Immature natural killer cell (primary cell): ENCODE data around the gene ENTPD8. TPM values are rescaled to one million over a fixed set of nuclear protein-coding genes. Genes with fewer than 3 reads are reported as not detected.

Source experiments
- DNase-seq, 3 donors: peaks; one replicate each; pipeline ENCODE4 v3.0.0; 2022; ENCODE audit warnings: mixed read lengths in 1 of 3
- H3K27ac Mint-ChIP-seq, 6 donors: one replicate each; pipeline ENCODE4 v1.8.0; 2020; ENCODE audit warnings: mixed read lengths in 6 of 6, mild to moderate bottlenecking in 5 of 6, inconsistent platforms in 4 of 6, moderate library complexity in 3 of 6
- H3K27me3 Mint-ChIP-seq, 3 donors: one replicate each; pipeline ENCODE4 v1.8.0; 2020 to 2021; ENCODE audit warnings: low read depth in 3 of 3, mild to moderate bottlenecking in 3 of 3, mixed read lengths in 3 of 3, moderate library complexity in 3 of 3, inconsistent platforms in 1 of 3
- H3K36me3 Mint-ChIP-seq, 3 donors: one replicate each; pipeline ENCODE4 v1.8.0; 2020; ENCODE audit warnings: mixed read lengths in 3 of 3, inconsistent platforms in 2 of 3, mild to moderate bottlenecking in 2 of 3
- H3K4me1 Mint-ChIP-seq, 2 donors: one replicate each; pipeline ENCODE4 v1.8.0; 2020; ENCODE audit warnings: inconsistent platforms in 2 of 2, mild to moderate bottlenecking in 2 of 2, mixed read lengths in 2 of 2, moderate library complexity in 1 of 2
- H3K4me3 Mint-ChIP-seq, 5 donors: one replicate each; pipeline ENCODE4 v1.8.0; 2020; ENCODE audit warnings: mild to moderate bottlenecking in 5 of 5, mixed read lengths in 5 of 5, inconsistent platforms in 3 of 5, moderate library complexity in 3 of 5
- H3K9me3 Mint-ChIP-seq, 6 donors: one replicate each; pipeline ENCODE4 v1.8.0; 2020; ENCODE audit warnings: mild to moderate bottlenecking in 6 of 6, mixed read lengths in 6 of 6, inconsistent platforms in 4 of 6, moderate library complexity in 3 of 6
- polyA plus RNA-seq, 3 donors: library from polyadenylated mRNA; unstranded; fragments of 300-500 nt; fragmentation: Illumina TruSeq; gene quantifications; one replicate each; pipeline ENCODE4 v1.2.3, GENCODE V29; 2021

ENTPD8 gene
- polyA plus RNA-seq, 3 donors from 2014 or later, result not detected

DNA sequence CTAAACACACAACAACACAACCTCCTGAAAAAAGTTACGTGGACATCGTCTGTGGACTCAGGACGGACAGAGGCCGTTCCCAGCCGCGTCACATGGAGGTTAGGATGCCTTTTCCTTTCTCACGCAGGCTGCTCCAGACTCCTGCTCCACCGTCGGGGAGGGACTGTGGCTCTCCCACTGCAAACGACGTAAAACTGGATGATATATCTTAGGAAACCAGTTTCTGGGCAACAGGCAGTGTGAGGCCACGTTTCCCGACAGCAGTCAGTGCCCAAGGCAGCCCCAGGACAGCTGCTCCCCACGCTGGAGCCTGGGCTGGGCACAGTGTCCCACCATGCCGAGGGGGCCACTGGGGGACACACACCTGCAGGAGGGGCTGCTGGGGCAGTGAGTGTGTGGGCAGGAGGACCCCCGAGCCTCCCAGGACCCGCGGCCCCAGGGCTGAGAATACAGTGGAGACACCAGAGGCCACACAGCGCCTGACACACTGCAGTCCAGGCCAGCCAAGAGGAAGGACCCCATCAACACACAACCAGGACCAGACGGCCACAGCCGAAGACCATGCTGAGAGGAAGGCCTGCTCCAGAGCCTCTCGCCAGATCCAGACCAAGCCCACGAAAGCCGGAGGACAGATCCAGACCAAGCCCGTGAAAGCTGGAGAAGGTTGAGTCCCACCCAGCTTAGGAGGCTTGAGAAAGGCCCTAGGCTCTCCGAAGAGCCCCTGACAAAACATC is 44.4 kb downstream of the ENTPD8 start:
- H3K4me1 Mint-ChIP-seq, result peaks cover 0 to 5% of the 10 kb centered on the region in 2 donors
- H3K27me3 Mint-ChIP-seq, result peaks cover 0 to 2% (median 0%) of the 10 kb centered on the region in 3 donors
- no peaks in the 10 kb centered on the region for H3K9me3 Mint-ChIP-seq
- H3K27ac Mint-ChIP-seq, result no peak overlapping the region
- no peak overlapping the region for H3K4me3 Mint-ChIP-seq
- H3K36me3 Mint-ChIP-seq, result peaks cover 0 to 14% (median 5%) of the 10 kb centered on the region in 3 donors
- no peak for DNase-seq

DNA sequence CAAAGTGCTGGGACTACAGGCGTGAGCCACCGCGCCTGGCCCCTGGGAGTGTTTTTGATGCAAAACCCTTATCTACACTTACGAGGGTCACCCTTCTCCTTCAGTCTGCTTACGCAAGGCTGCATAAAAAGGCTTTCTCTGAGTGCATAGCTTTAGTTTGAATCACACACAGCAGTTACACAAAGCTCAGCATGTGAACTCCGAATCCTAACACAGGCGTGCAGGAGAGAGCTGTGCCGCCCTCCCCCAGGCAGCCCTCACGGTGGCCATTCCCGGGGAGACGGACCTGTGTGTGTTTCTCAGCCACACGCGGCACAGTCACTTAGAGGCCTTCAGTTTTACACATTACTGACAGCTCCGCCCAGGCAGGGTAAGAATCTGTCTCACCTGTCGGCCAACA is 44.9 kb downstream of the ENTPD8 start:
- no peak for DNase-seq
- H3K9me3 Mint-ChIP-seq, result no peaks in the 10 kb centered on the region
- no peak overlapping the region for H3K4me3 Mint-ChIP-seq
- H3K27ac Mint-ChIP-seq, result no peak overlapping the region
- peaks cover 0 to 2% (median 0%) of the 10 kb centered on the region in 3 donors for H3K27me3 Mint-ChIP-seq
- peaks cover 0 to 14% (median 5%) of the 10 kb centered on the region in 3 donors for H3K36me3 Mint-ChIP-seq
- H3K4me1 Mint-ChIP-seq, result peaks cover 0 to 5% of the 10 kb centered on the region in 2 donors

DNA sequence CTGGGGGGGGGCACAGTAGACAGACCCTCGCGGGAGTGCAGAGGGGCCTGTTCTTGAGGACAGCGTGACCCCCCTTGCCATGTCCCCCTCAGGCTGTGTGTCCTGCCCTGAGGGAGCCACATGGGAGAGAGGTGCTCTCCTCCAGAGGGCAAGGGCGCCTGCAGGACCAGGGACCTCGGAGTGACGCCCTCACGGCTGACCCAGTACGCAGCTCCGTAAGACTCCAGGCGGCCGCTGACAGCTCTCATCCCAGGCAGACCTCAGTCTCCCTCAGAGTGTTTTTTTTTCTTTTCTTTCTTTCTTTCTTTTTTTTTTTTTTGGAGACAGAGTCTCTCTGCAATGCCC is 45.5 kb downstream of the ENTPD8 start:
- Mint-ChIP-seq H3K4me3 (no peak overlapping the region), H3K4me1 (peaks cover under 1 to 6% of the 10 kb centered on the region in 2 donors), H3K36me3 (peaks cover 0 to 14% (median 5%) of the 10 kb centered on the region in 3 donors), H3K9me3 (no peaks in the 10 kb centered on the region), H3K27me3 (peaks cover 0 to 2% (median 0%) of the 10 kb centered on the region in 3 donors), H3K27ac (no peak overlapping the region)
- no peak for DNase-seq

GRCh38 chr9:137394866-137395665 is 46.1 kb downstream of the ENTPD8 start:
- no peak overlapping the region for H3K27ac Mint-ChIP-seq
- no peak for DNase-seq
- H3K4me3 Mint-ChIP-seq, result no peak overlapping the region
- peaks cover 0 to 17% (median 2%) of the 10 kb centered on the region in 3 donors for H3K36me3 Mint-ChIP-seq
- peaks cover 3 to 12% of the 10 kb centered on the region in 2 donors for H3K4me1 Mint-ChIP-seq
- H3K27me3 Mint-ChIP-seq, result peaks cover 0 to 2% (median 0%) of the 10 kb centered on the region in 3 donors
- H3K9me3 Mint-ChIP-seq, result no peaks in the 10 kb centered on the region

GRCh38 chr9:137393176-137394150 is 47.7 kb downstream of the ENTPD8 start:
- DNase-seq, result no peak
- Mint-ChIP-seq H3K27me3 (peaks cover 0 to 2% (median 0%) of the 10 kb centered on the region in 3 donors), H3K4me1 (peaks cover 6 to 10% of the 10 kb centered on the region in 2 donors), H3K36me3 (peaks cover 0 to 13% (median 0%) of the 10 kb centered on the region in 3 donors), H3K9me3 (no peaks in the 10 kb centered on the region), H3K27ac (no peak overlapping the region), H3K4me3 (no peak overlapping the region)

DNA sequence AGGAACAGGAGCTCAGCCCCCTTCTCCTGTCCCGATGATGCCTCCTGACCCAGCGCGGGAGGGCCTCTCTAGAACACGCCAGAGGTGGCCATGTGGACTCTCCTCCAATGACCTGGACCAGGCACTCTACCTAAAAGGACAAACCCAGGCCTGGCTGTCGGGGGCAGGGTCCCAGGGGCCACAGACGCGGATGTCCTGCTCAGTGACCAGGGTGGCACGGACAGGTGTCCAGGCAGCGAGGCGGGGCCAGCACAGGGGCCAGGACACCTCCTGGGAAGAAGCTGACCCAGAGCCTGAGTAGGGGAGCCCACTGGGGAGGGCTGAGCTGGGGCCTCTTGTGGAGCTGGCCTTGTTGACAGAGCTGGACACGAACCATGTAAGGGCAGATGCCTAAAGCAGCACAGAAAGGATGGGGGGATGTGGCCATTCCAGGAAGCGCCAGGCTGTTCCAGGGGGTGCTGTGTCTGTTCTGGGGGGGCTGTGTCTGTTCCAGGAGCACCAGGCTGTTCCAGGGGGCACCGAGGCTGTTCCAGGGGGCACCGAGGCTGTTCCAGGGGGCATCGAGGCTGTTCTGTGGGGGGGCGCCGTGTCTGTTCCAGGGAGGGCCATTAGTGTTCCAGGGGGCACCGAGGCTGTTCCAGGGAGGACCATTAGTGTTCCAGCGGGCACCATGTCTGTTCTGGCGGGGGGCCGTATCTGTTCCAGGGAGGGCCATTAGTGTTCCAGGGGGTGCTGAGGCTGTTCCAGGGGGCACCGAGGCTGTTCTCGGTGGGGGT is 48.7 kb downstream of the ENTPD8 start:
- Mint-ChIP-seq H3K9me3 (no peaks in the 10 kb centered on the region), H3K27me3 (peaks cover 0 to under 1% (median 0%) of the 10 kb centered on the region in 3 donors), H3K4me1 (peaks cover 6 to 13% of the 10 kb centered on the region in 2 donors), H3K27ac (peak overlapping the region in 1 of 6 donors; percentile 46), H3K4me3 (no peak overlapping the region), H3K36me3 (peaks cover 0 to 8% (median 0%) of the 10 kb centered on the region in 3 donors)
- DNase-seq, result no peak

DNA sequence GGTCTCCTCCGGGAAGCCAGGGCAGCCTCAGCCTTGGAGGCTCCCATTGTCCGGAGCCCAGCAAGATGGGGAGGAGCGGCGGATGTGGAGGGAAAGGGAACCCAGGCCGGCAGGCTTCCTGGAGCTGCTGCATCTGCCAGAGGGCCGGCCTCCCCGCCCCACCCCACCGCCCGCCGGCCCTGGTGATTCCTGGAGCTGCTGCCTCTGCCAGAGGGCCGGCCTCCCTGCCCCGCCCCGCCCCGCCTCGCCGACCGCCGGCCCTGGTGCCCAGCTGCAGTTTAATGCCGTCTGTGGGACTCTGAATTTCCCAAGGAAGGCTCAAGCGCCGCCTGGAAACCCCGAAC is 49.8 kb downstream of the ENTPD8 start:
- Mint-ChIP-seq H3K27me3 (no peaks in the 10 kb centered on the region), H3K27ac (no peak overlapping the region), H3K4me3 (no peak overlapping the region), H3K36me3 (peaks cover 0 to 3% (median 0%) of the 10 kb centered on the region in 3 donors), H3K4me1 (peaks cover 6 to 18% of the 10 kb centered on the region in 2 donors), H3K9me3 (no peaks in the 10 kb centered on the region)
- no peak for DNase-seq

GRCh38 chr9:137390553-137391410 is 50.4 kb downstream of the ENTPD8 start:
- Mint-ChIP-seq H3K27ac (peak overlapping the region; percentile 59 to 89 (median 78)), H3K9me3 (no peaks in the 10 kb centered on the region), H3K36me3 (peaks cover 0 to 3% (median 0%) of the 10 kb centered on the region in 3 donors), H3K4me3 (peak overlapping the region in 4 of 5 donors; percentile 8 to 64 (median 32)), H3K4me1 (peaks cover 6 to 22% of the 10 kb centered on the region in 2 donors), H3K27me3 (no peaks in the 10 kb centered on the region)
- peak in 2 of 3 donors; percentile 10 to 12 for DNase-seq

- Mint-ChIP-seq H3K27ac (peak overlapping the region in 1 of 6 donors; percentile 7), H3K4me1 (peaks cover 6 to 22% of the 10 kb centered on the region in 2 donors), H3K9me3 (no peaks in the 10 kb centered on the region), H3K4me3 (peak overlapping the region in 1 of 5 donors; percentile 18), H3K36me3 (peaks cover 0 to 3% (median 0%) of the 10 kb centered on the region in 3 donors), H3K27me3 (no peaks in the 10 kb centered on the region)
- DNase-seq, result no peak
Observed at GRCh38 chr9:137389428-137389746, 51.8 kb downstream of the ENTPD8 start.

DNA sequence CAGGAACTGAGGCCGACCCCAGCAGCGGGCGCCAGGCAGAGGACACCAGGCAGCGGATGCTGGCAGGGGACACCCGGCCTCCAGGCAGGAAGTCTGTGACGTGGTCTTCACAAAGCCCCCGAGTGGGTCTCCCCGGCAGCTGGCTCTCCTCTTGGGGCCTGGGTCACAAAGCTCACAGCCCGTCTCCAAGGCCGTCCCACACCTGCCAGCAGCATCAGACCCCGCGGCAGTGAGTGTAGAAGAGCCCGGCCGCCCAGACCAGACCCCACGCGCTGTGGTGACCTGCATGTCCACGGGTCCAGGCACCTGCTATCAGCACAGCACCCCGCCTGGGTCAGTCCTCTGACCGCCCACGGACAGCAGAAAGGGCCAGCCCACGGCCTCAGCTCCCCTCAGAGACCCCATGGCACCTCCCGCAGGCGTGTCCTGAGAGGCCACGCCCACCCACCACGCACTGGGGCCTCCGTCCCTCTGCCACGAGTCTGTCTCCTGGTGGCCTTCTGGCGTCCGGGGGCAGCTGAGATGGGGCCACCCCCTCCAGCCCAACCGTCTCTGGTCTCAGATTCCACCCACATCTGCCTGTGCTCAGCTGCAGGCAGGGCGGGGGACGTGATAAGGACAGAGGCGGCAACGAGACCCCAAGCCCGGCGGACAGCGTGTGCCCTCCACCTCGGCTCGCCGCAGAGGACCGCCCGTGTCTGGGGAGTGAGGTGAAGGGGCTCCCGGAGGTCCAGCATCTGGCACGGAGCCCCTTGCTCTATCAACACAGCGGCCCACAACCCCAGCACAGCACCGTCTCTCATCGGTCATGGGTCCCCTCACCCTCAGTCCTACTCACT is 52.3 kb downstream of the ENTPD8 start:
- no peak for DNase-seq
- Mint-ChIP-seq H3K27ac (peak overlapping the region in 1 of 6 donors; percentile 67), H3K36me3 (peaks cover 0 to 3% (median 0%) of the 10 kb centered on the region in 3 donors), H3K4me3 (no peak overlapping the region), H3K4me1 (peaks cover 6 to 22% of the 10 kb centered on the region in 2 donors), H3K27me3 (no peaks in the 10 kb centered on the region), H3K9me3 (no peaks in the 10 kb centered on the region)

GRCh38 chr9:137387891-137388560 is 53.1 kb downstream of the ENTPD8 start:
- Mint-ChIP-seq H3K4me3 (peak overlapping the region in 1 of 5 donors; percentile 46), H3K27ac (peak overlapping the region in 2 of 6 donors; percentile 64 to 67), H3K36me3 (peaks cover 0 to 3% (median 0%) of the 10 kb centered on the region in 3 donors), H3K4me1 (peaks cover 6 to 22% of the 10 kb centered on the region in 2 donors), H3K27me3 (no peaks in the 10 kb centered on the region), H3K9me3 (no peaks in the 10 kb centered on the region)
- no peak for DNase-seq
